GM18507 (cell line): ENCODE results near the gene NPAS3.

Experiments used
- DNase-seq: peaks from one replicate; pipeline ENCODE4 v3.0.0; 2011; ENCODE audit warnings: low read depth; ENCODE audit not compliant: insufficient read length; ENCODE audit errors: extremely low spot score
- FAIRE-seq: peaks from 2 replicates; lab custom pipeline; 2011; peaks lifted over from hg19 to GRCh38; lab: Jason Lieb, UNC

Gene NPAS3

GRCh38 chr14:33444136-33444535 lies 505.5 kb downstream of the NPAS3 start:
- no peak for FAIRE-seq
- no peak for DNase-seq

GRCh38 chr14:33449268-33449667 lies 510.6 kb downstream of the NPAS3 start:
- FAIRE-seq: no peak
- no peak for DNase-seq

DNA sequence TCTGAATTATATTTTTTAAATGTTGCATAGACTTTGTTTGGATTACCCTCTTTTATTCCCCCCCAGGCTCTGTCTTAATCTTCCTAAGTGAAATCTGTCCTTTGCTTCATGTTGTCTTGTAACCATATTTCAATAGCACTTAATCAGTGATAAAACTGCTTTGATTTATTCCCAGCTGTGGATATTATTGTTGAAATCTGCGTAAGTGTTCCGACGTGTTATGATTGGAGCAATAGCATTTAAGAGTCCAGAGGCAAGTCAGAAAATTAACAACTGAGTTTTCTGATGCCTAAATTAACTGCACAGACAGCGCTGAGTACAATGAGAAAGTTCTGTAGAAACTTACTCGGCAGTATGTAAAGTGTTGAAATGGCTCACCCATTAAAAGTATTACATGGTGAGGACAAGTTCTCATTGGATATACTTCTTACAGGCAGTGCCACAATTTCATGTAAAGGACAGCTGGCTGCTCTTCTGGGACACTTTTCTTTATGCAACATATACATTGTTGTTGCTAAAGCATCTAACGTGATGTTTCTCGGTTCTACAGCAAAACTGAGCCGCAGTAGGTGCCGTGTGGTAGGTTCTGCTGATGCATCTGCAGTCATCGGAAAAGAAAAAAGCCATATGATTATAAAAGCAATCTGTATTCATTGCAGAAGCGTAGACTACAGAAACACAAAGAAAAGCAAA lies 511.2 kb downstream of the NPAS3 start:
- DNase-seq (no peak), FAIRE-seq (no peak)

- no peak for FAIRE-seq
- DNase-seq: no peak
These were observed 511.7 kb downstream of the NPAS3 start for GRCh38 chr14:33450416-33450815.

DNA sequence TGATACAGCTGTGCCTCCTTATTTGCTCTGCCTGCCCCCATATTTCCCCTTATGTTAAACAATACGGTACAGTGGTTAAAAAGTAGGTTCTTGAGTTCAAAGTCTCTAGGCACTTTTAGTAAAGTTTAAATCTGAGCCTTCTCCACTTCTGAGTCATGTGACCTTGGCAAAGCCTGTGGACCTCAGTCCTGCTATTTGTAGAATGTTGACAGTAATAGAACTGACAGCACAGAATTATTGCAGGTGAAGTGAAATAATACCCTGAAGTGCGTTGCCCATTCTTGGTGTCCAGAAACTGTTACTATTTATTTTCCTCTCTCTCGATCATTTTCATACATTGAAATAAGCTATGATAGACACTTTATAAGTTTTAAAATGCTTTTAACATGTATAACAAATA lies 512.5 kb downstream of the NPAS3 start:
- DNase-seq: no peak
- no peak for FAIRE-seq

DNA sequence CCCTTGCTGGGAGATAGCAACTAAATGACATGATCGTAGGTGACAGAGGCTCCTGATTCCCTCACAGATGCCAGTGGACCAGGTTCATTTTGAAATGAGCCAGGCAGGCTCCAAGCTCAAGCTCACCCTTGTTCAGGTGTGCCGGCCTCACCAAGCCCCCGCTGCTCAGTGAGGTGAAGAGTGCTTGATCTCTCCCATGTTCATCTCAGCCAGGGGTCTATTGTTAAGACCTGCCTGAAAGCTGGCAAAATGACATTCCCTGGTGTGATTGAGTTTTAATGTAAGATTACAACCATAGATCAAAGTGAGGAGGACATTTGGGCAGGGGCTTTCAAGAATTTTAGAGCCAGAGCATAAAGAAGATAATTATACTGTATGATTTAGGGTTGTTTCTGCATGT lies 514.3 kb downstream of the NPAS3 start:
- DNase-seq (no peak), FAIRE-seq (no peak)

GRCh38 chr14:33454022-33454595 lies 515.4 kb downstream of the NPAS3 start:
- DNase-seq: no peak
- no peak for FAIRE-seq

- DNase-seq: no peak
- no peak for FAIRE-seq
These were observed 516.0 kb downstream of the NPAS3 start for GRCh38 chr14:33454707-33455106.

GRCh38 chr14:33455654-33456345 lies 517.1 kb downstream of the NPAS3 start:
- DNase-seq (no peak), FAIRE-seq (no peak)

- FAIRE-seq (no peak), DNase-seq (no peak)
These were observed 518.3 kb downstream of the NPAS3 start for GRCh38 chr14:33457021-33457420.

DNA sequence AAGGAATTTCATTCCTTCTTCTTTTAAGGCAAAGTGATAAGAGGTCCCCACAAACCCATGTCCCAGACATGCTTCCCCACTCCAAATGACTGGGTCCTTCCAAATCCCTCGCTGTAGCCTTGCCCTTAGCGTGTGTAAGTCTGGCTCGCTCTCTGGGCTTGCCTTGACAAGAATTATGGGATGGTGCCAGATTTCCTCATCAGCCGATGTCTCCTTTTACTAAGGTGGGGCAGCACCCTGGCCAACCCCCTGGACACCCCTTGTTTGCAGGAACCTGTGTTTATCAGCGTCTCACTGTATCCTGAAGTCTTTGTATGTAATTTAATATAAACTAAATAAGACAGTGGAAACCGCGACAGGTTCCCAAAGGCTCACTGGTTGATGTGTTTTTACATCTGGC lies 518.9 kb downstream of the NPAS3 start:
- no peak for DNase-seq
- no peak for FAIRE-seq

GRCh38 chr14:33460164-33460563 lies 521.5 kb downstream of the NPAS3 start:
- DNase-seq (no peak), FAIRE-seq (no peak)

- DNase-seq (no peak), FAIRE-seq (no peak)
These were observed 522.4 kb downstream of the NPAS3 start for GRCh38 chr14:33461036-33461435.

DNA sequence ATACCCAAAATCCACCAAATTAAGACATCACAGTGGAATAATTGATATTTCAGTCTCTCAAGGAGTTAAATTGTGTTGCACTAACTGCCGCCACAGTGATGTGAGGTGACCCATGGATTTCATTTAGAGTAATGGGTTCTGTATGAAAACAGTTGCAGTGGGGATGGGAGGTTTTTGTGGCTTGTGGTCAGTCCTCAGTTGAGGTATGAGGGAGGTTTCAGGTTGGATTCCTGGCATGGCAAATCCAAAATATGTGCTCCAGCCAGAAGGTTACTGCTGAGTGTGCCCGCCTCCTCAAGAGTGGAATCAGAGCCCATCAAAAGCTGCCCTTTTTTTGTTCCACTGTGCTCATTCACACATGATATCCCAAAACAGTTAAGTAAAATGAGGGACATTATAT lies 525.1 kb downstream of the NPAS3 start:
- FAIRE-seq: no peak
- DNase-seq: no peak

DNA sequence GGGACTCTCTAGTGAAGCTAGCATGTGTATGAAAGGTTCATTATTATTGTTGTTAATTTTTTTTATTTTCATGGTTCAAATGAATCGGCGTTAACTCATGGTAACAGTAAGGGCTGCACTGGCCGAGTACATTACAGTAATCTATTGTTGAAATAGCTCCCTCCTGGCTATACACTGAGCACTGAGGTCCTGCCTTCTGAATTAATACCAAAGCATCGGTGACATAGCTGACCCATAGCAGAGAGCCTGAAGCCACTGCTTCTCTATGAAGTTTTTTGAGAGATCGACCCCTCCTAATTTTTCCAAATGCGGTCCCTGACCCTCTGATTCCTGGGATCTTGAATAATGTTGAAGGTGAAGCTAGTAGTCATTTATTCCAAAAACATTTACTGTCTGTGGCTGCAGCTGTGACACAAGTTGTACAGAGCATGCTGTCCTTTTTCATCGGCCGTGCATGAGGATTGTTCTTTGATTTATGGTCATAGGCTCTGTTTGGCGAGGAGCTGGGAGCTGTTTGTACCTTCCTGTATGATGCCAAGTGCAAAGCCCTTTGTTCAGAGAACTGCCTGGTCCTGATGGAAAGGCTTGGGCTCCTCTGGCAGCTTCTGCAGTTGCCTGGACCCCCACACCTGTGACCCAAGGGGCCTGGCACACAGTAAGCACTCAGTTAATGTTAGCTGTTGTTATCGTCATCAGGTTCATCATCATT lies 525.7 kb downstream of the NPAS3 start:
- FAIRE-seq: no peak
- no peak for DNase-seq

DNA sequence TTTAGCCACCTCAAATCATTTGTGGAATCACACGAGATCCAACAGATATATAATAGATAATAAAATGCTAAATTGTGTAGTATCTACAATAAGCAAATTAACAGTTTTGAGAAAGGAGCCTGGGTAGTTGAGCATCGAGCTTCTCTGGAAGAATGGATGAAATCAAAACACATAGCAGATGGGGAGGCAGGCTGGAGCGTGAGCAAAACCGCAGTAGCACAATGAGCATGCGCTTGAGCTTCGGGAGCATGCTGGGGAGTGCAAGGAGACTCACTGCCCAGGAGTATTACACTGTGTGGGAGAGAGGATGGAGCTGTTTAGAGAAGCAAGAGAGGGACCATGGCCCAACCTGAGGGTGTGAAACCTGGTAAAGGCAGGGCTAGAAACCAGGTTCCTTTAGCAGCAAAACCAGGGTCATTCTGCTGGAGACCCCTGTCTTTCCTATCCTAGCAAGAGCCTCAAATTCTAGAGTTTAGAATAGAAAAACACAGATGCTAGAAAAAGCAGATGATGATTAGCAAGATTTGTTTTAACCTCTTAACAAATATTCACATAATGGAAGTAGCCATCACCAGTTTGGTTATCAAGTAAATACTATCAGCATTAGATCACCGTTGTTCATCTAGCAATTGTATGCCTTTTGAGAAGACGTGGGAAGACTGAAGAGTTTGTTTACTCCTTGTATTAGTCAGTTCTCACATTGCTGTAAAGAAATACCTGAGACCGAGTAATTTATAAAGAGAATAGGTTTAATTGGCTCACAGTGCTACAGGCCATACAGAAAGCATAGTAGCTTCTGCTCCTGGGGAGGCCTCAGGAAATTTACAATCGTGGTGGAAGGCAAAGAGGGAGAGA lies 527.4 kb downstream of the NPAS3 start:
- FAIRE-seq: no peak

GRCh38 chr14:33467971-33468370 lies 529.3 kb downstream of the NPAS3 start:
- FAIRE-seq: no peak
- DNase-seq: no peak

More for the DNA sequence above, 527.4 kb downstream of the NPAS3 start:
- DNase-seq: no peak

DNA sequence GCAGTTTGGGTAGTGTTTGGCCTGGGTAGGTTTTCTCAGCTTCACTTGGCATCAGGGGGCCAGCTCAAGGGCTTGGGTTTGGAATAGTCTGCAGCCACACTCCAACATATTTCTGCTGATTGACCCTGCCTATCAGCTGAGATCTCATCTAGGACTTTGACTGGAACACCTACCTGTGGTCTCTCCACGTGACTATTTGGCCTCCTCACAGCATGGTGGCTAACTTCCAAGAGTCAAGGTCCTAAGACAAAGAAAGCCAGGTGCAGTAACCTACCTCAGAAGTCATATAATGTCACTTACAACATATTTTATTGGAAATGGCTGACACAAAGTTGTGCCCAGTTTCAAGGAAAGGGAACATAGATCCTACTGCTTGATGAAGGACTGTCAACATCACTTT lies 531.2 kb downstream of the NPAS3 start:
- DNase-seq: no peak
- no peak for FAIRE-seq

- FAIRE-seq: no peak
These were observed 533.1 kb downstream of the NPAS3 start for GRCh38 chr14:33471776-33472175.

DNA sequence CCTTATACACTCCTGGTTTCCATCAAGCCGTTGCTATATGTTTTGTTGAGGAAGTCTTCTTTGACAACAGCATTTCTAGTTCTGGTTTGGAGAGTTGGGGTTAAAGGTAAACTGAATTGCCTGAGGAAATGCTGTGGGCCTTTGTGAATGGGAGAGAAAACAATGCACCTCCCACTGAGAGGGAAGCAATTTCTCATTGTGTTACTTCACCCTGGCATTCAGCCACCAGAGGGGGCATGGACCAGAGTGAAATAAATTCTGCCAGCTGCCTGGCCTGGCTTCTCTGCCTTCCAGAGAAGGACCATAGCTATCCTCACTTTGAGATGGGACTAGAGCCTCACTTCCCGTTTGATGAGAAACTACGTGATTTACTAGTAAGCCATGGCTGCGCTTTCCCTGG lies 536.9 kb downstream of the NPAS3 start:
- DNase-seq (no peak), FAIRE-seq (no peak)

More at GRCh38 chr14:33471776-33472175, 533.1 kb downstream of the NPAS3 start:
- no peak for DNase-seq
